Measurements from ENCODE around the gene GAB1.

GRCh38 chr4:143352720-143353119 is 16.0 kb downstream of the GAB1 start:
- TF ChIP-seq CTCF (IDR thresholded peaks at IDR 0.05) (no peak), POLR2A (IDR thresholded peaks at IDR 0.05) (no peak), POLR2AphosphoS5 (IDR thresholded peaks at IDR 0.05; ENCODE audit: insufficient read depth in 1 of 2, low read depth in 1 of 2) (no peak)

Measured in vagina (tissue), 2 donors.